Measurements from ENCODE around the gene LRP8.

- TF ChIP-seq CTCF (IDR thresholded peaks at IDR 0.05; ENCODE audit: low read depth, low read length) = no peak
- TF ChIP-seq EZH2phosphoT487 (IDR thresholded peaks at IDR 0.05; ENCODE audit: low read depth) = no peak
Observed at GRCh38 chr1:53257454-53258081, 70.3 kb downstream of the LRP8 start.
